Stimulated activated CD8-positive, alpha-beta memory T cell treated with anti-CD3 and anti-CD28 coated beads, Interleukin-4, amount 100 ng/mL, for 4 hours (primary cell): ENCODE data around the gene EFCAB11.
"Not testable (repeated sequence)": the region's sequence is repeated elsewhere in the genome, so short reads cannot be mapped to it uniquely, and the experiment has no call there.

ENCODE experiments used
- DNase-seq, 2 donors: peaks; one replicate each; pipeline ENCODE4 v3.0.0-alpha.2; 2020; ENCODE audit warnings: low read depth in 2 of 2, low spot score in 1 of 2

Gene EFCAB11

DNA sequence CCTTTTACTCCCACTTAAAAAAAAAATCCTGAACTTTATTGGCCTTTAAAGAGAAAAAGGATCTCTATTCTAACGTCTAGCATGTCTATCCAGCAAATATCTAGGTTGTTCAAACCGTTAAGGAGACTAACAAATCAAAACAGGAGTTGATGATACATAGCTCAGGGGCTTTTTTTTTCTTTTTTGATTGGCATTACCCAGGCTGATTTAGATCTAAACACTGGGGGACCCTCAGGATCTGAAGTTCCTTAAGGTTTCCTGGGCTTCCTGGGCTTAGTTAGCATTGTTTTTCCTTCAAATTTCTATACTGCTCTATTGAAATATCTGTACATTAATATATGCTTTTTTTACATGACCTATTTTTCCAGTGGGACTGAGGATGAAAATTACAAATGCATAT is 42.3 kb downstream of the EFCAB11 start:
- DNase-seq: no peak

DNA sequence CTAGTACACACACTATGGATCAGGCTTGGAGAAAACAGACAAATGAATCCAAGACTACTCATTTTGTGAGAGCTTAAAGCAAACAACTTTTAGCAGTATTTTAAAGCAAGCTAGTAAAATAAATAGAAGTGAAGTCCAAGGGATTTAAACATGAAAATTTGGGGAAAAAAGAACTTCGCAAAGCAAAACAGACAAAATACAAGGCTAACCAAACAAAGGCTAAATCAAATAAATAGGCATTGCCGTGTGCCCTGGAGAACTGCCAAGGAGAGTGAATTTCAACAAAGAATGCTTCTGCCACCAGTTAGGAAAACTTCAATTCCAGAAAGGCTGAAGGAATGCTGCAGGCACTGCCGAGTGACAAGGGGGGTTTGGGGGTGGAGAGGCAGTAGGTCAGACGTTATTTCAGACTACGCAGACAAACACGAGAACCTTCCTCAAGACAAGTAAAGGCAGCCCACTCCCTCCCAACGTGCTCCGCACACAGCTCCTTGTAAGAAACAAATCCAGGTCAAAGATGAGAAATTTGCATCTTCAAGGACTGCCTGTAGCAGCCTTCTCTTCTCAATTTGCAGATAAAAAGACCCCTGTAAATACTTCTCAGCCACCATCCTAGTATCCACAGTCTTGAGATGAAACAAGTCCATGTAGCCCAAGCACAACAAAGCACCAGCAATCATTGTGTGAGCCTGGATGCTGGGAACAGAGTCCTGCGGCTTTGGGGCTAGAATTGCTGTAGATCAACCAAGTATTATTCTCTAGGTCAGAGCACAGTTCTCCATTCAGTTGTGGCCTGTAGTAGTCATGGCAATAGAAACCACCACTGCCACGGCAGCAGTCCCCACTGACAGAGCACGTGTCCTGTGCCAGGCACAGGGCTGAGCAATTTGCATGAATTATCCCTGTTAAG is 43.3 kb downstream of the EFCAB11 start:
- DNase-seq: no peak

DNA sequence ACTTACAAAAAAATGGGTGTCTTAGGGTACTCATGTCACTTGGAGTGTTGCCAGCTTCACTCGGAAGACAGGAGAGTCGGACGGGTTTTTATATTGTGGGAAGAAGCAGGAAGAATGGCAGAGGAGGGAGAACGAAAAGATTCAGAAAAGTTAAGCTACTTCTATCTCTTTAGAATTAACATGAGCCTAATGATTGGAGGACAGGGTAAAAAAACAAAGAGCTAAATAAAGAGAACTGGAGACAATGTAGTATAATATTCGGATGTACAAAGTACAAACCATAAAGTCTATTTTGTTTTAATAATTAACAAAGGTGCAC is 43.9 kb downstream of the EFCAB11 start:
- no peak for DNase-seq

DNA sequence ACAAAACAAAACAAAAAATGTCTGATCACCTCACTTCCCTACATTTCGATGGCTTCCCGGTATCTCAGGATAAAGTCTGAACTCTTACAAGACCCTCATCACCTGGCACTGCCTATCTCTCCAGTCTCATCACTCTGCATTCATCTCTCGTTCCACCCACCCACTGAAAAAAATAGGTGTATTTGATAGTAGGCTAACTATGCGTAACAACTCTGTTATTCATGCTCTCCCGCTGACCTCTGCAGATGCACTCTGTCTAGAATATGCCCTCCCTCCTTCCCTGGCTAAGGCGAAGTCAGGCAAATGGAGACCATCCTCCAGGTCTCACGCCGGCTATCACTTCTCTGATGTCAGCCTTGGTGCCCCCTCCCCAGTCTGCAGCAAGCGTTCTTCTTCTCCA is 44.9 kb downstream of the EFCAB11 start:
- DNase-seq: no peak

DNA sequence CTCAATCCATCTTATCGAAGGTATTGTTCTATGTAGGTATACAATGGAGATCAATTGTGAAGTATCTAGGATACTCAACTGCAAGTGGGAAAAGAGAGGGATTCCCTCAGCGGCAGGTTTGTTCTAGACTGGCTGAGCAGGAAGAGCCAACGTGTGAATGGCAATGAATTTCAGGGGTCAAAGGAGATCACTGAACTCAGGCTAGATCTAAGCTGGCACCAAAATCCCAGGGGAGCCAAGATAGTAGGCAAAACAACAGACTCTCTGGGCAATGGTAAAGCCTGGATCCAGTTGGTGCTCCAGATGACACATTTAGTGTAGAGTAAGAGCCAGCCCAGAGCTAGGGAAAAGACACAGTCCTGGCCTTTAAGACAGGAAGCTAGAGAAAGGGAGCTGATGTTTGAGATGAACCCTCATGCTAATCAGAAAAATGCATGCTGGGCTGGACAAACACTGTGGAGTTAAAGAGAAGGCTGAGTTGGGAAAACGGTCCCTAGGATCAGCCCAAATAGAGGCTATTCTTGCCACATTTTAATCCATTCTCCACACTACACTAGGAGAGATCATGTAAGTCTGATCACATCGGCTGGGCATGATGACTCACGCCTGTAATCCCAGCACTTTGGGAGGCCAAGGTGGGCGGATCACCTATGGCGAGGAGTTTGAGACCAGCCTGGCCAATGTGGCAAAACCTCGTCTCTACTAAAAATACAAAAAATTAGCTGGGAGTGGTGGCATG is 45.6 kb downstream of the EFCAB11 start:
- no peak for DNase-seq

DNA sequence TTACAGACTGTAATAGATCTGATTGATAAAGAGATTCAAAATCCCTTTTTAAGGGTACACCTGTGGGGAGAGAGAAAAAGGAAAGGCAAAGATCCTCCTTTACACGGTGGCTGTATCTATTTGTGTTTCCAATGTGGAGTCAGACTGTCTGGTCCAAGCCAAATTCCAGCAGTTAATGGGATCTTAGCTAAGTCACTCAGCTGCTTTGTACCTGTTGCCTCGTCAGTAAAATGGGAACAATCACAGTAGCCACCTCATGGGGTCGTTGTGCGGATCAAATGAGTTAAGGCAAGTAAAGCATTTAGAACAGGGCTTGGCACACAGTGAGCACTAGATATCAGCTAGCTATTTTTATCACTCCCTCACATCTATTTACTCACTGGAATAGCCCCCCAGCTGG is 46.9 kb downstream of the EFCAB11 start:
- no peak for DNase-seq

DNA sequence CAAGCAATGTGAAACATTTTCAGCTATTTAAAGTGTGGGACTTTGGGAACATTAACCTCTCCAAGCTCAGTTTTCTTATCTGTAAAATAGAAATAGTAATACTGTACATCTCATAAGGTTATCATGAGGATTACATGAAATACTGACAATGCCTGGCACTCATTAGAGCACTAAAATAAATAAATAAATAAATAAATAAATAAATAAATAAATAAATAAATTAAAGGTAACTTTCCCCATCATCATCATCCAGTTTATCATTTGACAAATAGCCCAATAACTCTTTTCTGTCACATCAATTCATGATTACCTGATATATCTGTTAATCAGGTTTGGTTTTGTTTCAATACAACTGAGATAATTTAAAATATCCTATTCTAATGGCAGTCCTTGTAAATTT is 48.5 kb downstream of the EFCAB11 start:
- no peak for DNase-seq

DNA sequence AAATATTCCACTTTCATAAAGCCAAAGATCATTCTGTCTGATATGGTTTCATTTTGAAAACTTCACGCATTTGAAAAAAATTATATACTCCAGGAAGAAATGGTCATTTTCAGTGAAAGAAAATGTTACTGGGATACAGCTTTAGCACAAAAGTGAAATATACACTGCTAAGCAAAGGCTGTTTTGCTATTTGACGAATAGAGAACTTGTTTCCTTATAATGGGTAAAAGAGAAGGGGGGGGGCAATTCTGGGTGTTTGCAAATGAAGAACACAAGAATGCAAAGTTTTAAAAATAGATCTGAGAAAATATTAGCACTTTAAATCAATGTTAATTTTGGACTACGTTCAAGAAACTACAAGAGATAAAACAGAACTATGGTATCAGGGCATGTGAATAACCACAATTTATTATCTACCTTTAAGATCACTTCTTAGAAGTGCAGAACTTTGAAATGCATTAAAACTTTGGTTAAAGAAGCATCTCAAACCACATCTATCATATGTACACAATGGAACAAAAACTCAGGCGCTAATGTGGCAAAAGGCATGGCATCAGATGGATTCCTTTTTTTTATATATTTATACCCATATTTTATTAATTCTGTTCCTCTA is 51.1 kb downstream of the EFCAB11 start:
- no peak for DNase-seq

DNA sequence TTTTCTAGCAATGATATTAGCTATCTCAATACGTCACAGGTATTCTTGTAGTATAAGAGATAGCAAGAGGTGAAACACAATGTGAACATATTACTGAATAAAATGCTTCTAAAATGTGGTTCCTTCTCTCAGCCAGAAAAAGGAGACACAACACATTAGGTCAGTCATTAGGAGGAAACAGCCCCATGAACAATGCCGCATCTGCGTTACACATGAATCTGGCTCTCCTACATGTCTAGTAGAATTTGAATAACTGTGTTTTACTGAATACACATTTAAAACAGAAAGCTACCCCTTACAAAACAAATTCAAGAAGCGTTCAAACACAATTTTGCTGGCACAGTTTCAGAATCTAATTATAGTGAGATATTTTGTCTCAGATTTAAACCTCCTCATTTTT is 51.6 kb downstream of the EFCAB11 start:
- no peak for DNase-seq

DNA sequence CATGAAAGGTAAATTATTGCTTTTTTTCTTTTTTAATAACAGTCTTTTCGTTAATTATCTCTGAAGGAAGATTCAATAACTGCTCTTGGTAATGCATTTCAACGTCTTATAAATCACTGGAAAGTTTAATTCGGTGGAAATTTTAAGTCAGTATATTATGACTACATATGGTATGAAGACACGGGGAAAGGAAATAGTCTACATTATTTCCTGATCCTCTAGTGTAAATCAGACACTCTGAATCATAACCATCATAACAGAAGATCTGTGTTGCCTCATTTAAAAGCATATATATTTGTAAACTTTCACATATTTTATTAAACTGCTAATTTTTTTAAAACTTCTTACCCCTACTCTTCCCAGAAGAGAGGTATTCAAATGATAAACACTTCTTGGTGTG is 53.7 kb downstream of the EFCAB11 start:
- no peak for DNase-seq

DNA sequence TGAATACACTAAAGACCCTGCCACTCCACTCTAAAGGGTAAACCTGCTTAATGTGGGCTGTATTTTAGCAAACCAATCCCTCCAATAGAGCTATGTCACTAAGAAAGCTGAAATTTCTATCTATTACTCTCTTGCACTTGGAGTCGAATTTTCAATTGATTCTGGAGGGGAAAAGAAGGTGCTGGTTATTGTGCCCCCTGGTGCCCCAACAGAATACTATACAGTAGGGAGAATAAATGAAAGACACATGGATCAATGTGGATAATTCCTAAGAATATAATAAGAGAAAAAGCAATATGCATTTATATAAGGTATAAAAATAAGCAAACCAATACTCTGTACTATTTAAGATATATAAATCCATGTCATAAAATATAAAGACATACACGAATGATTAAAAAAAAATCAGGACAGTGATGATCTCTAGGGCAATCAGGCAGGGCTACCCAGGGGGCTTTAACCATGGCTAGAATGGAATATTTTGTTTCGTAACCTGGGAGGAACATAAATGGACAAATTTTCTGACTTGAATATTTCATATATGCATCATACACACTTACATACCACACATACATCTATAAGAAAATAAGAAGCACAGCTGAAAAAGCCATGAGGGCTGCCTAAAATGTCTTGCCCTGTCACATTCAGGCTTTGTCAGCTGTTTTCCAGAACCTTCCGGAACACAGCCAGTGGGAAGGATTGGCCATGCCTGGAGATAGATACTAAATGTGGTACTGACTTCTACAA is 54.4 kb downstream of the EFCAB11 start:
- no peak for DNase-seq

DNA sequence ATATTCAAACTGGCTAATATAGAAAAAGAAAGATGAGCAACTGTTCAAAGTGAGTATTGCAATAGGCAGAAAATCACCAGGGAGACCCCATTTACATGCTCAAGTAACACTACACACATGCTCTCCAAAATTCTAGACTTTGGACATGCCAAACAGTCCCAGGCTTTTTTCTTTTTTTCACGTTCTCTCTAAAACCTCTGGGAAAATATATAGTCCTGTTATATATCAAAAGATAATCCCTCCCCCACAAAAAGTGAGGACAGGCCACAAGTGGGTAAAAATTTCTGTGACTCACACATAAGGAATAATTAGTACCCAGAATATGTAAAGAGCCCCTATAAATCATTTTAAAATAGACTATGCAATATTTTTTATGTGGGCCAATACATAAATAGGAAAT is 55.2 kb downstream of the EFCAB11 start:
- no peak for DNase-seq

DNA sequence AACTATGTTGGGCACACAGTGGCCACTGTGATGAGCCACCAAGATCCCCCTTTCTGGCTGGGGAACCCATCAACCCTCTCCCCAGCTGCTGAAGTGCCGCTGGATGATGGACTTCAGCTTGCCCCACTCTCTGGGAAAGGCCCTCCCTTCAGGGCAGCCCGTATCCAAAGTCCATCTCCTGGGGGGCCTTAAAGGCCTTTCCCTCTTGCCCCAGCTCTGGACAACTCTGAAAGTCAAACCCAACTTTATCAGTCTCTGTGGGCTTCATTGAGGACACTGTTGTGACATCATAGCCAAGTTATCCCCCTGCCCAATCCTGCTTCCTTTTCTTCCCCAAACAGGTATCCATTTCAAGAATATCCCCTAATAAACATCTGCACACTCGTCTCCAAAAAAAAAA is 61.1 kb downstream of the EFCAB11 start:
- not testable (repeated sequence) for DNase-seq

DNA sequence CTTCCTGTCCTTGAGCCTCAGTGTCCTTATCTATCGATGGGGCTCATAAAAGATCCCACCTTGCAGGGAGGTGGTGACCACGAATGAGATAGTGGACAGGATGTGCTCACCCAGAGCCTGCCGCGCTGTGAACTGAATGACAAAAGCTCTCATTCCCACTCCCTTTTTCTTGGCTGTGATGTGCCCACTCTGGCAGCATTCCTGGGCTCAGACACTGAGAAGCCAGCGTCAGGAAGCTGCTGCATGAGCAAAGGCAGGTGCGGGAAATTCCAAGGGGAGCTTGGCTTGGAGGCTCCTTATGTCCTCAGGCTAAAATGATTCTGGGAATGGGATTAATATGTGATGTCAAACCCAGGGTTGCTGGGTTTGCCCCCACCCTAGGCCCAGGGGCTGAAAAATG is 61.6 kb downstream of the EFCAB11 start:
- no peak for DNase-seq

DNA sequence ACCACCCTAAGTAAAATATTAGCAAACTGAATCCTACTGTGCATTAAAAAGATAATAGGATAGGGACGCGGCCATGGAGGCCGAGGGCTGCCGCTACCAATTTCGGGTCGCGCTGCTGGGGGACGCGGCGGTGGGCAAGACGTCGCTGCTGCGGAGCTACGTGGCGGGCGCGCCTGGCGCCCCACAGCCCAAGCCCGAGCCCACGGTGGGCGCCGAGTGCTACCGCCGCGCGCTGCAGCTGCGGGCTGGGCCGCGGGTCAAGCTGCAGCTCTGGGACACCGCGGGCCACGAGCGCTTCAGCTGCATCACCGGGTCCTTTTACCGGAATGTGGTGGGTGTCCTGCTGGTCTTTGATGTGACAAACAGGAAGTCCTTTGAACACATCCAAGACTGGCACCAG is 62.8 kb downstream of the EFCAB11 start:
- DNase-seq: not testable (repeated sequence)

DNA sequence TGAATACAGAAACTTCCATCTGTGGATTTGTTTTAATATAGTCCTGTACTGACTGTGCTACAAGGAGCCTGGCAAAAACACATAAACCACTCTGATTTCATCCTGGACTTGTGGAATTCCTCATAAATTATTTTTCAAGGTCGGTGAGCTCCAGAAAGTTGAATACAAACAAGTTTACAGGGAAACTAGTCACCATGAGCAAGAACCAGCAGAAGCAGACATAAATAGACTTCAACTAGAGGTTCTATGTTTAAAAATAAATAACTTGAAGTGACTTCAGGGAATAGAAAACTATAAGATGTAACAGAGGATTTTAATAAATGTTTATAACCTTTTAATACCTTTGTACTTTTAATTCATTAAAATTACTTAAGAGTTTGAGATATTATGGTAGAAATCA is 63.5 kb downstream of the EFCAB11 start:
- DNase-seq: no peak

DNA sequence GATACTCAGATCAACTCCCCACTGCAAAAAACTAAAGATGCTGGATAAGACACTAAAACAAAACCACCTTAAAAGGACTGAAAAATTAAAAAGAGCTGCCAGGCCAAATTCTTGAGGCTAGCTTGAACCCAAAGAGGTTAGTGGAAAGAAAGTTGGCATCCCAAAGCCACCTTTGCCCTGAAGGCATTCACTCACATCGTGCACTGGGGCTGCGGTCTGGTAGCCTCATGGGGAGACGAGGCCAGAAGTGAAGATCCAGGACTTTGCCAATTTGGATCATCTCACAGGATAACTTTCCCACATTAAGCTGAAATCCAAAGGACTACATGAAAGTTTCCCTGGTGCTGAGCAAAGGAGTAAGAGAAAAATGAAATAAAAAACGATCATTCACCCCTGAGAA is 63.9 kb downstream of the EFCAB11 start:
- DNase-seq: no peak

DNA sequence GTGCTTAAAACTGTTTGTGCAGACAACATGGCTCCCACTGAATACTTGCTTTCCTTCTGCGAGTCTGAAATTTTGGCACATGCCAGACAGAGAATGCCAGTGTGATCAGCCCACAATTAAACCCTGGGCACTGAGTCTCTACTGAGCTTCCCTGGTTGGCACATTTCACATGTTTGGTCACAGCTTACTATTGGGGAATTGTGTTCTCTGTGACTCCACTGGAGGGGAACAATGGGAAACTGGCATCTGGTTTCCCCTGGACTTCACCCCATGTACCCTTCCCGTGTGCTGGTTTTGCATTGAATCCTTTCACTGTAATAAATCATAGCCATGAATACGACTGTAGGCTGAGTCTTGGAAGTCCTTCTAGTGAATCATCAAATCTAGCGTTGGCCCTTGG is 64.9 kb downstream of the EFCAB11 start:
- no peak for DNase-seq

DNA sequence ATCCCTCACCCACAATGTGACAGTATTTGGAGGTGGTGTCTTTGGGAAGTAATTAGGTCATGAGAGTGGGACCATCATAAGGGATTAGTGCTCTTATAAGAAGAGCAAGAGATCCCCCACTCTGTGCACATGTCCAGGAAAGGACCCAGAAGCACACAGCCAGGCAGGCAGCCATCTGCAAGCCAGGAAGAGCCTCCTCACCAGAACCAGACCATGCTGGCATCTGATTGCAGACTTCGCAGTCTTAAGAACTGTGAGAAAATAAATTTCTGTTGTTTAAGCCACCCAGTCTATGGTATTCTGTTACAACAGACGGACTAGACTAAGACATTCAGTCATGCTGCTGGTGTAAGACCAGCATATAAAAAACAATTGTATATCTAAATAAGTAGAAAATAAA is 69.8 kb downstream of the EFCAB11 start:
- no peak for DNase-seq

DNA sequence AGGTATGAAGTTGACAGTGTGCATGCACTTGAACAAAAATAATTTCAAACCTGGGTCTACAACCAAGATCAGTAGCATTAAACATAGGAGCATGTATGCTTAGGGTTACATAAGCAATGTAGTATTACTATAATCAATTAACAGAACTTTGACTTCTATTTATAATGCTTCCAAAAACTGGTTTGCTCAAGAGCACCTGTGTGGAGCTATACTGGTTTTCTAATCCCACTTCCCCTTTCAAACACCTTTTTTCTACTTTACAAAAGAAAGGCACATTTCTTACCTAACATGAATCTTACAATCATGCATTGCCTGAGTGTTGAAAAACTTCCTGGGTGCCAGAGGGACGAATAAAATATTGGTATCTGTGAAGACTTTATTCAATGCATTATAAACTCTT is 72.7 kb downstream of the EFCAB11 start:
- no peak for DNase-seq

DNA sequence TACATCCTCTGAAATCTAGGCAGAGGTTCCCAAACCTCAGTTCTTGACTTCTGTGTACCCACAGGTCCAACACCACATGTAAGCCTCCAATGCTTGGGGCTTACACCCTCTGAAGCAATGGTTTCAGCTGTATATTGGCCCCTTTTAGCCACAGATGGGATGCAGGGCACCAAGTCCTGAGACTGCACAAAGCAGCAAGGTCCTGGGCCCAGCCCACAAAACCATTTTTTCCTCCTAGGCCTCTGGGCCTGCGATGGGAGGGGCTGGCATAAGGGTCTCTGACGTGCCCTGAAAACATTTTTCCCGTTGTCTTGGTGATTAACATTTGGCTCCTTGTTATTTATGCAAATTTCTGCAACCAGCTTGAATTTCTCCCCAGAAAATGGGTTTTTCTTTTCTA is 80.4 kb downstream of the EFCAB11 start:
- DNase-seq: not testable (repeated sequence)

DNA sequence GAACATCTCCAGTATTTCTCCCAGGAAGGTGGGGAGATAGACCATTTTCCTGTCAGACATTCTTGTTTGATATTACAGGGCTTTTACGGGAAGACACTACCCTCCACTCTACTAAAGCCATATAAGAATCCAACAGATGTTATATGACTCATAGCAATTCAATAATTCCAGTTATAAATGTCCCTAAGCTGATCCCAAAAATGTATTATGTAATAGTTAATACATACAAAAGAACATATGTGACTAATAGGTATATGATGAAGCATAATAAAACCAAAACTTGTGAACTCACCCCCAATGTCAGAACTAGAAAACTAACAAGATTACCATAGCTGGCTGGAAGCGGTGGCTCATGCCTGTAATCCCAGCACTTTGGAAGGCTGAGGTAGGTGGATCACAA is 84.2 kb downstream of the EFCAB11 start:
- DNase-seq: no peak
